ENCODE results near the gene IRF8. TPM values are rescaled to one million over a fixed set of nuclear protein-coding genes. Genes with fewer than 3 reads are reported as not detected.

The IRF8 gene
- total and polyA plus RNA-seq, 2 donors (not counting 1 experiment from before 2014, with no cell fraction given) = 0.14 TPM; not detected in 1

DNA sequence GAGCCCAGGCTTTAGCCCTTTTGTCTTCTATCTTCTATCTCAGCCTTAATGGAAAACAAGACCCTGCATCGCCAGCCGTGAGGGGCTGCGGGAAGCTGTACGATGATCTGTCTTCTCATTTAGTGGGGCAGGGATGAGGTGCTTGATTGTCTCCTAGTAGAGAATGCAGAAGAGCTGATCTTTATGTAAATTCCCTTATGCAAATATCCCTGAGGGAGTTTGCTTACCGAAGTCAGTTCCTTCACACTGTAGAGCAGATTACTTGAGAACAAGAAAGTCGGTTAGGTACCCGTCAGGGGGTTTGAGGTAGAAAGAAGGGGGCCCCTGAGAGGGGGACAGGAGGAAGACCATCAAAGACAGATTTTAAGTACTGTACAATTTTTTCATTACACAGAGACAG, 66.2 kb downstream of the IRF8 start:
- H3K4me1 ChIP-seq (ENCODE audit: control insufficient read depth, extremely low read depth, insufficient read depth, low read length) = no peaks in the 10 kb centered on the region
- no peaks in the 10 kb centered on the region for H3K79me2 ChIP-seq (ENCODE audit: control insufficient read depth, insufficient read depth, low read length)
- no peaks in the 10 kb centered on the region for H3K27me3 ChIP-seq (ENCODE audit: control insufficient read depth, insufficient read depth, low read length)
- H3K9me3 ChIP-seq (ENCODE audit: control insufficient read depth, insufficient read depth, low read depth, low read length) = no peaks in the 10 kb centered on the region
- H3K4me2 ChIP-seq (ENCODE audit: extremely low read depth, insufficient read depth, low read length) = no peak overlapping the region
- H2AFZ ChIP-seq (ENCODE audit: low read length) = no peak overlapping the region
- DNase-seq (ENCODE audit: low read depth in 2 of 2) = no peak
- TF ChIP-seq, protein P1, sequence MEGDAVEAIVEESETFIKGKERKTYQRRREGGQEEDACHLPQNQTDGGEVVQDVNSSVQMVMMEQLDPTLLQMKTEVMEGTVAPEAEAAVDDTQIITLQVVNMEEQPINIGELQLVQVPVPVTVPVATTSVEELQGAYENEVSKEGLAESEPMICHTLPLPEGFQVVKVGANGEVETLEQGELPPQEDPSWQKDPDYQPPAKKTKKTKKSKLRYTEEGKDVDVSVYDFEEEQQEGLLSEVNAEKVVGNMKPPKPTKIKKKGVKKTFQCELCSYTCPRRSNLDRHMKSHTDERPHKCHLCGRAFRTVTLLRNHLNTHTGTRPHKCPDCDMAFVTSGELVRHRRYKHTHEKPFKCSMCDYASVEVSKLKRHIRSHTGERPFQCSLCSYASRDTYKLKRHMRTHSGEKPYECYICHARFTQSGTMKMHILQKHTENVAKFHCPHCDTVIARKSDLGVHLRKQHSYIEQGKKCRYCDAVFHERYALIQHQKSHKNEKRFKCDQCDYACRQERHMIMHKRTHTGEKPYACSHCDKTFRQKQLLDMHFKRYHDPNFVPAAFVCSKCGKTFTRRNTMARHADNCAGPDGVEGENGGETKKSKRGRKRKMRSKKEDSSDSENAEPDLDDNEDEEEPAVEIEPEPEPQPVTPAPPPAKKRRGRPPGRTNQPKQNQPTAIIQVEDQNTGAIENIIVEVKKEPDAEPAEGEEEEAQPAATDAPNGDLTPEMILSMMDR (conservative IDR thresholded peaks at IDR 0.05 in 1 of 2, IDR thresholded peaks at IDR 0.05 in 1 of 2; ENCODE audit: low read depth in 1 of 2, low read length in 2 of 2) = no peak
- no peak for TF ChIP-seq EZH2 (IDR thresholded peaks at IDR 0.05; ENCODE audit: low read length, missing control alignments)
- H3K4me3 ChIP-seq (replicated peaks in 1 of 4; ENCODE audit: control extremely low read depth in 1 of 4, insufficient read depth in 1 of 4, low read depth in 3 of 4, low read length in 4 of 4) = no peak overlapping the region
- no peaks in the 10 kb centered on the region for H4K20me1 ChIP-seq (ENCODE audit: control insufficient read depth, extremely low read depth, insufficient read depth, low read length)
- no peak overlapping the region for H3K9ac ChIP-seq (ENCODE audit: insufficient read depth, low read length)
- H3K27ac ChIP-seq (ENCODE audit: insufficient read depth, low read length) = no peak overlapping the region
- no peaks in the 10 kb centered on the region for H3K36me3 ChIP-seq (ENCODE audit: control insufficient read depth, insufficient read depth, low read length)

DNA sequence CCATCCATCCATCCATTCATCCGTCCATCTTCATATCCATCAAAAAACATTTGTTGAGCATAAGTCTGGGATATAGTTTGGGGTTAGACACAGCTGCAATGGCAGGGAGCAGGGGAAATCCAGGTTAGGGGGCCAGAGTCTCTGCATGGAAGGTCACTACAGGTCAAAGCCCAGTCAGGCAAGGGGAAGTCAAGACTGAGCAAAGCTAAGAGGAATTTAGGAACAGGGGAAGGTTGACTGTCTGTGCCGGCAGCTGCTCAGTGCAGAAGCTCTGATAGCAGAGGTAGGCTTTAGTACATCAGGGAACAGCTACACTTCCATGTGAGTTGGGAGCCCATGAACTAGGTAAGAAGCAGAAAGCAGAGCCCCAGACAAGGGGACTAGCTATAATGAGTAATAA, 68.1 kb downstream of the IRF8 start:
- no peaks in the 10 kb centered on the region for H3K9me3 ChIP-seq (ENCODE audit: control insufficient read depth, insufficient read depth, low read depth, low read length)
- H3K4me1 ChIP-seq (ENCODE audit: control insufficient read depth, extremely low read depth, insufficient read depth, low read length) = no peaks in the 10 kb centered on the region
- H3K27me3 ChIP-seq (ENCODE audit: control insufficient read depth, insufficient read depth, low read length) = no peaks in the 10 kb centered on the region
- H3K4me2 ChIP-seq (ENCODE audit: extremely low read depth, insufficient read depth, low read length) = no peak overlapping the region
- no peak overlapping the region for H3K4me3 ChIP-seq (replicated peaks in 1 of 4; ENCODE audit: control extremely low read depth in 1 of 4, insufficient read depth in 1 of 4, low read depth in 3 of 4, low read length in 4 of 4)
- H3K9ac ChIP-seq (ENCODE audit: insufficient read depth, low read length) = no peak overlapping the region
- DNase-seq (ENCODE audit: low read depth in 2 of 2) = no peak
- TF ChIP-seq EZH2 (IDR thresholded peaks at IDR 0.05; ENCODE audit: low read length, missing control alignments) = no peak
- TF ChIP-seq, protein P1 (conservative IDR thresholded peaks at IDR 0.05 in 1 of 2, IDR thresholded peaks at IDR 0.05 in 1 of 2; ENCODE audit: low read depth in 1 of 2, low read length in 2 of 2) = no peak
- H4K20me1 ChIP-seq (ENCODE audit: control insufficient read depth, extremely low read depth, insufficient read depth, low read length) = no peaks in the 10 kb centered on the region
- no peaks in the 10 kb centered on the region for H3K36me3 ChIP-seq (ENCODE audit: control insufficient read depth, insufficient read depth, low read length)
- H3K79me2 ChIP-seq (ENCODE audit: control insufficient read depth, insufficient read depth, low read length) = no peaks in the 10 kb centered on the region
- H3K27ac ChIP-seq (ENCODE audit: insufficient read depth, low read length) = no peak overlapping the region
- H2AFZ ChIP-seq (ENCODE audit: low read length) = no peak overlapping the region

DNA sequence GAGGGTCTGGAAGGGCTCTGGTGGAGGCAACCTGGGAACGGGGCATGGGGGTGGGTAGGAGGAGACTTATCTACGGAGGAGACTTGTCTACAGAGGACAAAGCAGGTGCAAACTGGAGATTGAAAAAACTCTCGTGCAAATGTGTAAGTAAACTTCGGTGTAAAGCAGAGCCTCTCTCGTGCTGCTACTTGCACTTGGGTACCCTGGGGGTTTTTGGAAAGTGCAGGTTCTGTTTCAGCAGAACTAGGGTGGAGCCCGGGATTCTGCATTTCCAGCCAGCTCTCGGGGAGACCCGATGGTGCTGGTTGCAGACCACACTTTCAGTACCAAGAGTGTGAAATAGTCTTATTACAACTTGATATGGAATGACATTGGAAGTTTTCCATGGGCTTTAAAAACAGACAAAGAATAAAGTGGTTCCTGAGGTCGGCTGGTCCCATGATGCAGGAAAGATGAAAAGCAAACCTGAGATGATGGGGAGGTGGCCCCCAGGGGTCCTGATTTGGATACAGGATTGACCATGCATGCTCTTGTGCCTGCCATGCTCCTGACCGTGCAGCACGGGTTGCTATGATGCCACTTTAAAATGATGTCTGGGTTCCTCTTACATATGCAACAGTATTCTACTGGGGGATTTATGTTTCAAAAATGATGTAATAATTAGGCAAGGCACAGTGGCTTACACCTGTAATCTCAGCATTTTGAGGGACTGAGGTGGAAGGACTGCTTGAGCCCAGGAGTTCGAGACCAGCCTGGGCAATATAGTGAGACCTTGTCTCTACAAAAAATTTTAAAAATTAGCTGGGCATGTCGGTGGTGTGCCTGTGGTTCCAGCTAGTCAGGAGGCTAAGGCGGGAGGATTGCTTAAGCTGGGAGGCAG, 69.3 kb downstream of the IRF8 start:
- Histone ChIP-seq H3K9me3 (ENCODE audit: control insufficient read depth, insufficient read depth, low read depth, low read length) (no peaks in the 10 kb centered on the region), H3K4me3 (replicated peaks in 1 of 4; ENCODE audit: control extremely low read depth in 1 of 4, insufficient read depth in 1 of 4, low read depth in 3 of 4, low read length in 4 of 4) (no peak overlapping the region), H3K36me3 (ENCODE audit: control insufficient read depth, insufficient read depth, low read length) (no peaks in the 10 kb centered on the region), H3K79me2 (ENCODE audit: control insufficient read depth, insufficient read depth, low read length) (no peaks in the 10 kb centered on the region), H3K27ac (ENCODE audit: insufficient read depth, low read length) (no peak overlapping the region), H2AFZ (ENCODE audit: low read length) (no peak overlapping the region), H4K20me1 (ENCODE audit: control insufficient read depth, extremely low read depth, insufficient read depth, low read length) (no peaks in the 10 kb centered on the region), H3K4me2 (ENCODE audit: extremely low read depth, insufficient read depth, low read length) (no peak overlapping the region), H3K27me3 (ENCODE audit: control insufficient read depth, insufficient read depth, low read length) (no peaks in the 10 kb centered on the region), H3K4me1 (ENCODE audit: control insufficient read depth, extremely low read depth, insufficient read depth, low read length) (no peaks in the 10 kb centered on the region), H3K9ac (ENCODE audit: insufficient read depth, low read length) (no peak overlapping the region)
- DNase-seq (ENCODE audit: low read depth in 2 of 2) = no peak
- TF ChIP-seq, protein P1 (conservative IDR thresholded peaks at IDR 0.05 in 1 of 2, IDR thresholded peaks at IDR 0.05 in 1 of 2; ENCODE audit: low read depth in 1 of 2, low read length in 2 of 2) = no peak
- no peak for TF ChIP-seq EZH2 (IDR thresholded peaks at IDR 0.05; ENCODE audit: low read length, missing control alignments)
